Fibroblast of peridontal ligament (primary cell): ENCODE measurements around the gene ACVR1.

Experiments
- DNase-seq: peaks from one replicate; pipeline ENCODE4 v3.0.0-alpha.2; 2010; ENCODE audit errors: extremely low read depth

Gene ACVR1

DNA sequence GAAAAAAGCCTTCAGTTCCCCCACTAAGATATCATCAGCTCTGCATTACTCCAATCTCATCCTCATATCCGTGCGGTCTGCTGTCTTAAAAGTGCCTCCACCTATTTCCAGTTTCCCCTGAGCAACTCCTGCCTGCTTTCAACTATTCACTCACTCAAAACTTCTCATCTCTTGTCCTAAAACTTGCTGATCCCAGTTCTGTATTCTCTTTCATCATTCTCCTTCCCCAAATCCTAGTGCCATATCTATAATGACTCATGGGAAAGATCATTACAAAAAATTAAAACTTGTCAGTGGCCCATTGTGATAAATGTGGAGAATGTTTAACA is 20.0 kb downstream of the ACVR1 start:
- peak; percentile 40 for DNase-seq

DNA sequence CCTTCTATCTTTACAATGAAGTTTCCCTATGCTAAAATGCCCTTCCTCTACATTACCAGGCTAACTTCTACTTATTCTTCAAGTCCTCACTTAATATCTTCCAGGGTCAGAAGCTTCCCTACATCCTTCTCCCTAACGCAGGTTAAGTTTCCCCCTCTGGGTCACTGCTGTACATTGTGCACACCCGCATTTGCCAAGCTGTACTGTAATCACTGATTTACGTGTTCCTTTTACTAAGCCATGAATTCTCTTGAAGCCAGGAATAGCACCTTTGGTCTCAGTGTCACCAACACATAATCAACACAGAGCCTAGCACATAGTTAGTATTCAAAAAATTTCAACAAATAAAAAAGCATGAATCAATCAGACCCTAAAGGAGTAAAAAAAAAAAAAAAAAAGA is 22.3 kb downstream of the ACVR1 start:
- no peak for DNase-seq

DNA sequence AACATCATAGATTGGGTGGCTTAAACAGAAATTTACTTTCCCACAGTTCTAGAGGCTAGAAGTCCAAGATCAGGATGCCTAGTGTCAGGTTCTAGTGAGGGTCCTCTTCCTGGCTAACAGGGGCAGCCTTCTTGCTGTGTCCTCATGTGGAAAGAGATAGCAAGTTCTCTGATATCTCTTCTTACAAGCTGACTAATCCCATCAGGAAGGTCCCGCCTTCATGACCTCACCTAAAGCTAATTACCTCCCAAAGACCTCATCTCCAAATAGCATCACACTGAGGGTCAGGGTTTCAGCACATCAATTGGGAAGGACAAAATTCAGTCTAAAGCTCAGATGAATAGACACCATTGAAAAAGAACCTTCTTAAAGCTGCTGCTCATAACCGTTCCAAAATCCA is 22.9 kb downstream of the ACVR1 start:
- DNase-seq, result no peak

DNA sequence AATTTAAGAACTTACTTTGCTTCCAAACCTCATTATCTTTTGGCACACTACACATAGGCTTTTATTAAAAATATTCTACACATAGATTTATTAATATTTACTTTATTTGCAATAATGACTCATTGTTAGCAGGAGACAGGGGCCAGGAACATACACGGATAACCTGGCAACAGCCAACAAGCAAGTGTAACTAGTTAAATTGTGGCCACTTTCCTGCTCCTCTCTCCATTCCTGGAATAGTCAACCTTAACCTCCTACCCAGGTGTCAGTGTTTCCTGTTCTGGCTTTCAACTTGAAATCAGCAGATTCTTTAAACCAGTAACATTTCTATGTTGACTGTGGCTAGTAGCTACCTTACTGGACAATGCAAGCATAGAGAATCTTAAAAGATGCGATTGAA is 26.5 kb downstream of the ACVR1 start:
- DNase-seq, result no peak

- DNase-seq, result no peak
Measured at GRCh38 chr2:157848213-157848612, 27.9 kb downstream of the ACVR1 start.

GRCh38 chr2:157845081-157845480 is 31.0 kb downstream of the ACVR1 start:
- no peak for DNase-seq

- no peak for DNase-seq
Measured at GRCh38 chr2:157843935-157844334, 32.2 kb downstream of the ACVR1 start.

- DNase-seq, result no peak
Measured at GRCh38 chr2:157843081-157843480, 33.0 kb downstream of the ACVR1 start.

DNA sequence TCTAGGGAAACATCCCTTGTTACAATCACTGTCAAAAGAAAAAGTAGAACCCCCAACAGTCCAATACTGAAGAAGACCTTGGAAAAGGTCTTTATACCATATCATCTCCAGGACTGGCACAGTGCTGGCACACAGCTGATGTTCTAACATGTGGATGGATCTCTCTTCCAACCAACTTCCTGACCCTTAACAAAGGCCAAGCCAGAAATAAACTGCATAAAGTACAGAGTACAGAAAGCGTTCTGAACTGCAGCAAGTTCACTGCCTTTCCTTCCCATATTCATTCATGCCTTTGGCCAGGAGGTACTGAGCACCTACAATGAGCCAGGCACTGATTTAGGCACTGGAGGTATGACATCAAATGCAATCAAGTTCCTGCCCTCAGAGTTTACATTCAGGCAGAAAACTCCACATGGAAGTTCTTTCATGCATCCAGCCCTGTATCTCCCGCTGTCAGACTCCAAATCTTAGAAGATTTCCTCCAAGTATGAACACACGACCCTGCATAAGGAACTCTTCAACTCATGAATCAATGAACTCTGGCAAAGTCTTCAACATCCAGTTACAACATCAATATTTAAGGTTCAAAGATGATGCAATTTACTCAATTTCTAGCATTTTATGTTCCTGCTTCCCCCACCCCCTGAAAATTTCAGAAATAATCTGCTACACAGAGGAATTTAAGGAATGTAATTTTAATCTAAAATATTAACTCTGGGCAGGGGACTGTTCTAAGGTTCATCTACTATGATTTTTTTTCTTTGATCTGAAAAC is 33.8 kb downstream of the ACVR1 start:
- DNase-seq, result peak; percentile 25

DNA sequence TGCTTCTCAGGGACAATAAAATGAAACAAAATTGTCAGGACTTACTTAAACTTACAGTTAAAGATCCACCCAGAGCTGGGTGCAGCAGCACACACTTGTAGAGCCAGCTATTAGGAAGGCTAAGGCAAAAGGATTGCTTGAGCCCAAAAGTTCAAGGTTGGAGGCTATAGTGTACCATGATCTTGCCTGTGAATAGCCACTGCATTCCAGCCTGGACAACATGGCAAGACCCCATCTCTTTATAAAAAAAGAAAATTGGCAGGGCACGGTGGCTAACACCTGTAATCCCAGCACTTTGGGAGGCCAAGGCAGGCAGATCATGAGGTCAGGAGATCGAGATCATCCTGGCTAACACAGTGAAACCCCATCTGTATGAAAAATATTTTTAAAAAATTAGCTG is 34.6 kb downstream of the ACVR1 start:
- no peak for DNase-seq

DNA sequence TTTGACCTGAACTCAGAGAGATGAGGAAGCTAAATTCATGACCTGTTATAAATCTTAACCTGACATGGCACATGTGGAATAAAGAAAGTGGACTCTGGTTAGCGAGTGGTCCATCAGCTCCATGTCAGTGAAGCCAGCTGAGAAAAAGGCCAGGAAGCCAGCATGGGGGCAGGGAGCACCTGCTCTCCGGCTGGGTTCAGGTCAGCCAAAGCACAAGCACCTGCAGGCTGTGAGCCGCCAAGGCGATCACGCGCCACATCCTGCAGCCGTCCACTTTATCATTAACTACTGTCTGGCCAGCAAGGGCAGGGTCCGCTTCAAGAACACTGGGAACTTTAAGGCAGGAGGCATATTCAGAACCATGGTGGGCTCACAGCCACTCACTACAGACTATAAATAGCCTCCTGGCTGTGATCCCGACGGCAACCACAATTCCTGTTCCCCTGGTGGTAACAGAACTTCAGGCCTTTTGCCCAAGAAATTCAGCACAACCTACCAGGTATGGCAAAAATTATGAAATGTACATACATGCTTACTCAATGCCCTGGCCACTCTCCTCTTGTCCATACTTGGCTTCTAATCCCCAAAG is 35.5 kb downstream of the ACVR1 start:
- DNase-seq, result peak; percentile 29

DNA sequence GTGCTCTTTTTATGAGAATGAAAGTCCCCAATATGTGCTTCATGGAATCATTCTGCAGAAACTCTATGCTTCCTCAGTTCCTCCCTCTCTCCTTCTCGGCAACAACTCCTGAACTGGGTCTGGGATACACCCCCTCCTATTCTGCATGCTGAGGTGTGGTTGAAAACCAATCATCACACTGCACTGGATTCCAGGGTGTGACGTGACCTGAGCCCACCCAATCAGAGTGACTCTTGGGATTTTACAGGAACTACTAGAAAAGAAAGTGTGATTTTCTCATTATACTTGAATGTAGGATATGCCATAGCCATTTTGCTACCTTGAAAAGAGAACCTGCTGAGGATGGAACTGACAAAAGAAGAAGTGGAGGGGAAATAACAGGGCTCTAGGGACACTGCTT is 36.3 kb downstream of the ACVR1 start:
- DNase-seq, result no peak

DNA sequence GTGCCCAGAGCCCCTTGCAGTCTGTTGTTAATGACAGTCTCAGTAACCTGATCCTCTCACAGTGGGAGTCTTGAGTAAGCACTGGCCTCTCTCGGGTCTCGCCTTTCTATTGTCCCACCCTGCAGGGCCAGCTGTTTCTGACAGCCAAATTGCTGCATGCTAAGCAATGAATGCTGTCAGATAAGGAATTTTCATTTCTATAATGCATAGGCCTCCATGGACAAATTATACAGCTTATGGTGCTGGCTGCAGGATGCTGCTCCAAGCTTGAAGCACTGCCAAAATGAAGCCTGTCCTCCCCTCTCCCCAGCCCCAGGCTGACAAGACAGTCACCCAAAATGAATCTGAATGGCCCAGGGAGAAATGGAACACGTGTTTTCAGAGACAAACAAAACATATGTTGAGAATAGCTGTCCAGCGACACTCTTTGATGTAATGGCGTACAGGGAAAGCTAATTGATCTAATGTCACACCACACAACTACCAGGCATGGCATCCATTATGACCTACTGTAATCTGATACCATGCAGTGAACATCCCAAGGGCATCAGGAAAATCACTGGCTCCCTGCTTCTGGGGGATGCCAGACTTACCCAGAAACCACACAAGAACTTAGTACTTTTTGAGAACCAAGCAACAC is 36.8 kb downstream of the ACVR1 start:
- DNase-seq, result peak; percentile 56

DNA sequence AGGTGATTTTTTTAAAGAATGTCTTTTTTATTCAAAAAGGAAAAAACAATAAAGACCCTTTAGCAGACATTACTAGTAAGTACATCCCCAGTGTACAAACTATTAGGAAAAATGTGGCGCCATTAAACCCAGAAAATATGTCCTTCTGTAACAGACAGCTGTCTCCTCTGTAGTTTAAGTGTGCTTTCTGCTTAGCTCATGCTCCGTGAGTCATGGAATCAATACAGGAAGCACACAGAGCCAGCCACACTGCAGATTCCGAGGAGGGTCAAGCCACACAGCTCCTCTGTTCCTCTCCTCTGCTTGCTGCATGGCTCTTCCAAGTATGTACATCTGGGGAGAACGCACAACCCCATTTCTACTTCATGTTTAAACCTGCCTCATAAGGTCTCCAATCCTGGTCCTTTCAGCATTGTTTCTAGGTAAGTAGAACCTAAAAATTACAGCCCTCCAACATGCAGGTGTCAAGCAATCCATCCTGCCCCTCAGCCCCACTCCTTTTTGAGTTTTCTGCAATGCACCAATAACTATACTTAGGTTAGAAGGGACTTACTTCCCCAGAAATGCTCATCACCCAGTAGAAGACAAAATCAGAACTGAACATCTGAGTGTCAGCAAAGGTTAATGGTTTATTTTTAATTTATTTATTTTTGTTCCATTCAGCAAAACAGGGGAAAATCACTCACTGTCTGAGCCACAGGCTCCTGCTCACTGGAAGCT is 37.5 kb downstream of the ACVR1 start:
- DNase-seq, result peak; percentile 82

- peak; percentile 64 for DNase-seq
Measured at GRCh38 chr2:157837851-157838441, 38.2 kb downstream of the ACVR1 start.

GRCh38 chr2:157836531-157836930 is 39.6 kb downstream of the ACVR1 start:
- no peak for DNase-seq

GRCh38 chr2:157835425-157835824 is 40.7 kb downstream of the ACVR1 start:
- no peak for DNase-seq

GRCh38 chr2:157835006-157835405 is 41.1 kb downstream of the ACVR1 start:
- no peak for DNase-seq

GRCh38 chr2:157833721-157834120 is 42.4 kb downstream of the ACVR1 start:
- no peak for DNase-seq

DNA sequence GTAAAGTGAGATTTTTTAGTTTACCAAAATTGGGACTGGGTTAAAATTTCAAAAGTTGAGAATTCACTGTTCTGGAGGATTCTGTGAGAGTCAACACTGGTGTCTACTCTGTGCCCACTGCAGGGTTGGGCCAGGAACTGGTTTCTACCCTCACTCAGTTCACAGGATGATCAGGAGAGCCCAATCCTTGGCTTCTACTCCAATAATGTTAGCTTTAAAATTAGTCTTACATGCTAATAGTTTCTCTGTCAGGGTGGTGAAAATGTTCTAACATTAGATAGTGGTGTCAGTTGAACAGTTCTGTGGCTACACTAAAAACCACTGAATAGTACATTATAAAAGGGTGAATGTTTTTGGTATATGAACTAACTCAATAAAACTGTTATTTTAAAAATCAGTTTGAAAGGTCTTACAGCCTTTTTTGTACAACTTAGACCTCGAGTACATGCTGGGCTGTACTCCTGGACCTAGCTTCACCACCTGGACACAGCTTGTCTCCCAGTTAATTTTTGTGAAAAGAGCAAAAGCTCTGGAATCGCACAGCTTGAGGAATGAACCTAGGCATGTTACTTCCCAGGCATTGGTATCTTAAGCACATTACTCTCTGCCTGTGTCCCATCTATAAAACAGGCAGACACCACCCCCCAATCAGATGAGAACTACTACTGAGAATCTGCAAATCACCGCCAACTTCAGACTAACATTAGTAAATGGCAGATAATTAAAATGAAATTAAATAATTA is 44.4 kb downstream of the ACVR1 start:
- peak; percentile 34 for DNase-seq
